ENCODE measurements around the gene CNOT4.

- TF ChIP-seq CTCF (IDR thresholded peaks at IDR 0.05) (no peak), POLR2A (IDR thresholded peaks at IDR 0.05) (no peak)
Measured at GRCh38 chr7:135370656-135371055, 139.2 kb downstream of the CNOT4 start.
